GM12865 (cell line): ENCODE measurements around the gene TNIK.
"Not testable (repeated sequence)": the region's sequence is repeated elsewhere in the genome, so short reads cannot be mapped to it uniquely, and the experiment has no call there.

ENCODE experiments used
- DNase-seq: peaks from one replicate; pipeline ENCODE4 v3.0.0; 2010; ENCODE audit warnings: low read depth
- H3K4me3 ChIP-seq: 2 replicates; pipeline ENCODE4 v1.5.1; 2011; ENCODE audit warnings: mild to moderate bottlenecking, low read depth, low read length, control low read depth
- CTCF ChIP-seq: IDR thresholded peaks from 2 replicates; pipeline ENCODE4 v1.5.1; 2011; ENCODE audit warnings: low read length, control low read depth, low read depth, inconsistent platforms; ENCODE audit not compliant: insufficient read depth; ENCODE audit errors: missing control alignments

TNIK gene

GRCh38 chr3:171122240-171122639 lies 338.0 kb downstream of the TNIK start:
- no peak overlapping the region for H3K4me3 ChIP-seq
- no peak for TF ChIP-seq CTCF
- no peak for DNase-seq

DNA sequence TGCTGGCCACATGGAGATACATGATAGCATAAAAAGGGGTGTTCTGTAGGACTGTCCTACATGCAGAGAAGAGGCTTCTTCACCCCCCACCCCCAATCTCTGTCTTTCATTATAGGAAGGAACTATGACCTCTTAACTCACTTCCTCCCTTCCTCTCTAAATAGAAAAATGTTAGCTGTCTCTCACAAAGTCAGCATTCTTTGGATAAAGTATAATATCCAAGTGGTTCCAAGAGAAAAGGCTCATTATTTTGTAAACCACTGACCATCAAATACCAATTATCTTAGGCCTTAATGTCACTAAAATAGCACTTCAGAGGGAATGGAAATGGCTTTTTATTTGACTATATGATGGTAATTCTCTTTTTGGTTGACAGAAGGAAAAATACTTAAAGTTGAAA lies 338.4 kb downstream of the TNIK start:
- H3K4me3 ChIP-seq, result no peak overlapping the region
- TF ChIP-seq CTCF, result no peak
- no peak for DNase-seq

DNA sequence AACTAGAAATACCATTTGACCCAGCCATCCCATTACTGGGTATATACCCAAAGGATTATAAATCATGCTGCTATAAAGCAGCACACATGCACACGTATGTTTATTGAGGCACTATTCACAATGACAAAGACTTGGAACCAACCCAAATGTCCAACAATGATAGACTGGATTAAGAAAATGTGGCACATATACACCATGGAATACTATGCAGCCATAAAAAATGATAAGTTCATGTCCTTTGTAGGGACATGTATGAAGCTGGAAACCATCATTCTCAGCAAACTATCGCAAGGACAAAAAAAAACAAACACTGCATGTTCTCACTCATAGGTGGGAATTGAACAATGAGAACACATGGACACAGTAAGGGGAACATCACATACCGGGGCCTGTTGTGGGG lies 340.8 kb downstream of the TNIK start:
- not testable (repeated sequence) for DNase-seq, H3K4me3 ChIP-seq

DNA sequence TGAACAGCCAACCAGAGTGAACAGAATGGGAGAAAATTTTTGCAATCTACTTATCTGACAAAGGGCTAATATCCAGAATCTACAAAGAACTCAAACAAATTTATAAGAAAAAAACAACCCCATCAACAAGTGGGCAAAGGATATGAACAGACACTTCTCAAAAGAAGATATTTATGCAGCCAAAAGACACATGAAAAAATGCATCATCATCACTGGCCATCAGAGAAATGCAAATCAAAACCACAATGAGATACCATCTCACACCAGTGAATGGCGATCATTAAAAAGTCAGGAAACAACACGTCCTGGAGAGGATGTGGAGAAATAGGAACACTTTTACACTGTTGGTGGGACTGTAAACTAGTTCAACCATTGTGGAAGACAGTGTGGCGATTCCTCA lies 341.2 kb downstream of the TNIK start:
- not testable (repeated sequence) for DNase-seq, H3K4me3 ChIP-seq

DNA sequence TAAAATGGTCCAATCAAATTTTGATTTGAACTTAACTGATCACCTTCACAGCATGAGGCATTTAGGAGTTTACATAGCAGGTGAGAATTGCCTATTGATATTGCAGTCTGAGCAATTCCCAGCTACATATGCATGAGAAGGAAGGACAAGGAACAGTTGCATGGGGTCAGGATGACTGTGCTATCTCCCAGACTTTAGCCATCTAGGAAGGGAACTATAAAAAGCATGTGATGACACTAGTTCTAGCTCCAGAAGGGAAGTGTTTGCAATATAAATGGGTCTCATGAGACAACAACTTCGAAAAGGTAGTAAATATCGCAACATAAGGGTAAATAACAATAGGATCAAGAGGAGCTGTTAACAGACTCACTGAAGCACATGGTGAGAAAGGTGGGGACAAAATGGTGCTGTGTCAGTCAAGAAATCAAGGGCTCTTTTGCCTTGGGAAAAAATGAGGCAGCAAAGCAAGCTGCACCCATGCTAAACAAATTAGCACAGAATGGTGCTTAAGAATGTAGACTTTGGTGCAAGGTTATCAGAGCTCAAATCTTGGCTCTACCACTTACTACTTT lies 343.3 kb downstream of the TNIK start:
- H3K4me3 ChIP-seq, result no peak overlapping the region
- TF ChIP-seq CTCF, result no peak
- DNase-seq, result no peak

GRCh38 chr3:171116365-171116764 lies 343.8 kb downstream of the TNIK start:
- H3K4me3 ChIP-seq, result no peak overlapping the region
- DNase-seq, result no peak
- TF ChIP-seq CTCF, result no peak

- no peak for DNase-seq
- no peak overlapping the region for H3K4me3 ChIP-seq
- no peak for TF ChIP-seq CTCF
These were observed 344.5 kb downstream of the TNIK start for GRCh38 chr3:171115667-171116066.

DNA sequence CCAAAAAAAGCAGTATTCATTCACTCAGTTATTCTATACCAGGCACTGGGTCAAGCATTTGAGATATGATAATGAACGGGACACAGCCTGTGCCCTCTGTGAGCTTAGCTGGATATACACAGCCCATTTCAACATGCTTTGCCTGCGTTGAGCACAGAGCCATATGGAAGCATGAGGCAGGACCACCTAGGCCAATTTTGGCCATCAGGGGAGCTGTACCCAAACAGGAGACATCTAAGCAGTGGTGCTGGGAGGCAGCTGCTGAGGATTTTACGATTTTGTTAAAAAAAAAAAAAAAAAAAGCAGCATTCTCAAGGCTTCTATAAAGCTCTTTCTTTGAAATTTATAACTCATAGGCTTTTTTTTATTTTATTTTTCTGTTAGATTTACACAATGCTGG lies 346.5 kb downstream of the TNIK start:
- no peak for DNase-seq
- no peak overlapping the region for H3K4me3 ChIP-seq
- no peak for TF ChIP-seq CTCF
